SK-N-SH (cell line): ENCODE data around the gene WDR88. TPM values are rescaled to one million over a fixed set of nuclear protein-coding genes. Genes with fewer than 3 reads are reported as not detected.

Source experiments
- CTCF ChIA-PET: fragments of 300-600, 350-600 bp; formaldehyde crosslinking; extraction: SDS; loops from one replicate; lab custom pipeline; 2021; lab: Yijun Ruan, JAX
- POLR2A ChIA-PET: fragments of 350-600 bp; sonication (Branson Sonifier 250); formaldehyde crosslinking; extraction: SDS; loops from one replicate; lab custom pipeline; 2020; ENCODE audit warnings: antibody characterized with exemption, inconsistent platforms; lab: Yijun Ruan, JAX
- DNase-seq: peaks from one replicate; pipeline ENCODE4 v3.0.0; 2012
- H2AFZ ChIP-seq: fragments of 200-600 bp; sonication (generic); 2 replicates; pipeline ENCODE4 v1.8.1; 2016; ENCODE audit warnings: antibody characterized with exemption, mild to moderate bottlenecking, low read depth
- H3F3A ChIP-seq: fragments of 200-600 bp; sonication (generic); replicated peaks from 2 replicates; pipeline ENCODE3; 2016; ENCODE audit warnings: antibody characterized with exemption, mild to moderate bottlenecking; ENCODE audit not compliant: insufficient read depth
- H3K27ac ChIP-seq, 2 experiments: fragments of 200-500 bp in 1 of 2; fragments of 200-600 bp in 1 of 2; sonication (Bioruptor generic) in 1 of 2; sonication (generic), shearing (Covaris generic) in 1 of 2; 2 replicates each; pipeline versions ENCODE4 v1.5.1 to v1.6.1; 2014 to 2016; ENCODE audit warnings: low read depth in 2 of 2, inconsistent platforms in 1 of 2, low read length in 1 of 2, mild to moderate bottlenecking in 1 of 2, mixed read lengths in 1 of 2
- H3K27me3 ChIP-seq: fragments of 200-600 bp; sonication (generic), shearing (Covaris generic); 2 replicates; pipeline ENCODE4 v1.6.1; 2016; ENCODE audit warnings: mixed run types; ENCODE audit not compliant: insufficient read depth
- H3K36me3 ChIP-seq, 2 experiments: fragments of 200-500 bp in 1 of 2; fragments of 200-600 bp in 1 of 2; sonication (Bioruptor generic) in 1 of 2; sonication (generic) in 1 of 2; replicated peaks in 1 of 2; 2 replicates each; pipeline versions ENCODE3 to v1.5.1; 2014 to 2016; ENCODE audit warnings: low read length in 1 of 2, mild to moderate bottlenecking in 1 of 2; ENCODE audit not compliant: insufficient read depth in 2 of 2, control insufficient read depth in 1 of 2
- H3K4me1 ChIP-seq, 2 experiments: fragments of 200-500 bp in 1 of 2; fragments of 200-600 bp in 1 of 2; sonication (Bioruptor generic) in 1 of 2; sonication (generic), shearing (Covaris generic) in 1 of 2; 2 replicates each; pipeline versions ENCODE4 v1.5.1 to v1.6.1; 2014 to 2016; ENCODE audit warnings: low read depth in 1 of 2, low read length in 1 of 2, mixed run types in 1 of 2; ENCODE audit not compliant: insufficient read depth in 2 of 2, control insufficient read depth in 1 of 2
- H3K4me2 ChIP-seq: fragments of 200-600 bp; sonication (generic), shearing (Covaris generic); 2 replicates; pipeline ENCODE4 v1.6.1; 2017; ENCODE audit warnings: mixed run types
- H3K4me3 ChIP-seq, 2 experiments: fragments of 200-500 bp in 1 of 2; fragments of 200-600 bp in 1 of 2; sonication (Bioruptor generic) in 1 of 2; sonication (generic), shearing (Covaris generic) in 1 of 2; 2 replicates each; pipeline versions ENCODE4 v1.5.1 to v1.8.1; 2014 to 2016; ENCODE audit warnings: low read depth in 2 of 2, inconsistent platforms in 1 of 2, low read length in 1 of 2, mild to moderate bottlenecking in 1 of 2, mixed read lengths in 1 of 2, moderate library complexity in 1 of 2
- H3K79me2 ChIP-seq: fragments of 200-600 bp; sonication (generic); 2 replicates; pipeline ENCODE4 v1.8.1; 2017; ENCODE audit warnings: mild to moderate bottlenecking; ENCODE audit not compliant: insufficient read depth
- H3K9ac ChIP-seq: fragments of 200-600 bp; sonication (generic); 2 replicates; pipeline ENCODE4 v1.6.1; 2017; ENCODE audit warnings: mixed run types
- H3K9me2 ChIP-seq: fragments of 200-600 bp; sonication (generic); 2 replicates; pipeline ENCODE4 v1.6.1; 2017; ENCODE audit warnings: mixed run types
- H3K9me3 ChIP-seq: fragments of 200-600 bp; sonication (generic); 2 replicates; pipeline ENCODE4 v1.6.1; 2017; ENCODE audit warnings: mixed run types, mild to moderate bottlenecking, moderate library complexity
- H4K20me1 ChIP-seq: fragments of 200-600 bp; sonication (generic); 2 replicates; pipeline ENCODE4 v1.6.1; 2017; ENCODE audit warnings: mild to moderate bottlenecking, mixed run types; ENCODE audit not compliant: insufficient read depth
- CHD2 ChIP-seq: fragments of 150-350 bp; IDR thresholded peaks from 2 replicates; pipeline ENCODE4 v1.6.1; 2018; ENCODE audit warnings: low read length; ENCODE audit not compliant: partially characterized antibody
- CTCF ChIP-seq: fragments of 200-600 bp; sonication (generic); IDR thresholded peaks from 2 replicates; pipeline ENCODE4 v1.6.1; 2017; ENCODE audit warnings: antibody characterized with exemption, mild to moderate bottlenecking, moderate library complexity
- EP300 ChIP-seq, 2 experiments: IDR thresholded peaks; 2 replicates each; pipeline versions ENCODE4 v1.4.0 to v1.6.1; 2012; ENCODE audit warnings: borderline replicate concordance in 1 of 2, low read depth in 1 of 2, low read length in 1 of 2
- EZH2phosphoT487 ChIP-seq: fragments of 200-600 bp; sonication (generic); IDR thresholded peaks from 2 replicates; pipeline ENCODE4 v1.6.1; 2017; ENCODE audit warnings: low read depth, mixed run types, mild to moderate bottlenecking, antibody characterized with exemption, moderate library complexity, borderline replicate concordance
- FOXJ3 ChIP-seq: sonication (generic); formaldehyde crosslinking; IDR thresholded peaks from 2 replicates; pipeline ENCODE4 v1.5.1; 2020; ENCODE audit warnings: mild to moderate bottlenecking, missing genetic modification reagents
- GABPA ChIP-seq: IDR thresholded peaks from 2 replicates; pipeline ENCODE4 v1.4.0; 2012; ENCODE audit warnings: low read depth, mild to moderate bottlenecking
- GATA2 ChIP-seq: sonication (generic); formaldehyde crosslinking; IDR thresholded peaks from 2 replicates; pipeline ENCODE4 v1.5.0; 2020; ENCODE audit warnings: mild to moderate bottlenecking, missing genetic modification reagents
- MXI1 ChIP-seq: IDR thresholded peaks from 2 replicates; pipeline ENCODE4 v1.6.1; 2012; ENCODE audit warnings: mild to moderate bottlenecking, low read depth, low read length, improper control_type of control experiment
- NFIC ChIP-seq: IDR thresholded peaks from 2 replicates; pipeline ENCODE4 v1.4.0; 2012; ENCODE audit warnings: borderline replicate concordance
- RCOR1 ChIP-seq: fragments of 150-350 bp; IDR thresholded peaks from 2 replicates; pipeline ENCODE4 v1.6.1; 2017; ENCODE audit warnings: antibody characterized with exemption, low read length
- RFX5 ChIP-seq: IDR thresholded peaks from 2 replicates; pipeline ENCODE4 v1.6.1; 2012; ENCODE audit warnings: mild to moderate bottlenecking, improper control_type of control experiment, low read length
- RXRA ChIP-seq: IDR thresholded peaks from 2 replicates; pipeline ENCODE4 v1.4.0; 2012; ENCODE audit warnings: low read depth, mild to moderate bottlenecking, borderline replicate concordance
- SMC3 ChIP-seq: IDR thresholded peaks from 2 replicates; pipeline ENCODE4 v1.6.1; 2012; ENCODE audit warnings: low read depth, low read length, improper control_type of control experiment
- TCF12 ChIP-seq: IDR thresholded peaks from 2 replicates; pipeline ENCODE4 v1.4.0; 2012
- USF1 ChIP-seq: IDR thresholded peaks from 2 replicates; pipeline ENCODE4 v1.4.0; 2012; ENCODE audit warnings: low read depth, borderline replicate concordance
- YY1 ChIP-seq: IDR thresholded peaks from 2 replicates; pipeline ENCODE4 v1.4.0; 2012; ENCODE audit warnings: low read depth, mild to moderate bottlenecking
- ZBTB33 ChIP-seq: IDR thresholded peaks from 2 replicates; pipeline ENCODE4 v1.4.0; 2012; ENCODE audit warnings: low read depth, borderline replicate concordance
- WGBS: methylation state at CpG from one replicate; pipeline ENCODE4 v1.1.6; 2017; ENCODE audit warnings: low lambda C conversion rate; 5-methylcytosine and 5-hydroxymethylcytosine counted together
- polyA plus RNA-seq, 3 experiments: library from polyadenylated mRNA; depleted of rRNA; stranded (reverse); fragments of >200 nt; gene quantifications; 2 replicates each; pipeline ENCODE4 v1.2.3, GENCODE V29; 2012
- TF ChIP-seq, protein P1 (sequence below): fragments of 150-350 bp; IDR thresholded peaks from 2 replicates; pipeline ENCODE4 v1.6.1; 2017; ENCODE audit warnings: antibody characterized with exemption, low read length, low read depth, borderline replicate concordance
- TF ChIP-seq, protein P2 (sequence below): IDR thresholded peaks from 2 replicates; pipeline ENCODE4 v1.4.0; 2012; ENCODE audit warnings: low read depth

The WDR88 gene
- polyA plus RNA-seq, 1 of the 3 experiments (the other 2 are of a cell fraction): not detected

GRCh38 chr19:33124207-33125098, 7.5 kb upstream of the WDR88 start:
- peak; percentile 49 for DNase-seq
- H3K9ac ChIP-seq: no peak overlapping the region
- no peak overlapping the region for H3K4me3 ChIP-seq
- 82% methylated on average over 10 of the region's 10 CpGs for WGBS
- peaks cover 0 to 5% of the 10 kb centered on the region in 2 experiments; a peak in 1 of 4 replicates for H3K4me1 ChIP-seq
- TF ChIP-seq CHD2 (no peak), TCF12 (no peak), ZBTB33 (no peak), RFX5 (no peak), NFIC (no peak), CTCF (no peak), MXI1 (peak; percentile 47), GATA2 (CRISPR knock-in tag) (peak; percentile 79), RCOR1 (no peak), YY1 (no peak), USF1 (no peak), EP300 (IDR thresholded peaks at IDR 0.05; ENCODE audit: borderline replicate concordance in 1 of 2, low read depth in 1 of 2, low read length in 1 of 2) (peak in 1 of 2 experiments; percentile 74; a peak in 2 of 4 replicates), FOXJ3 (no peak; the same call in 1 of the 2 replicates), GABPA (no peak), SMC3 (no peak), RXRA (no peak), EZH2phosphoT487 (no peak)
- TF ChIP-seq, protein P1, sequence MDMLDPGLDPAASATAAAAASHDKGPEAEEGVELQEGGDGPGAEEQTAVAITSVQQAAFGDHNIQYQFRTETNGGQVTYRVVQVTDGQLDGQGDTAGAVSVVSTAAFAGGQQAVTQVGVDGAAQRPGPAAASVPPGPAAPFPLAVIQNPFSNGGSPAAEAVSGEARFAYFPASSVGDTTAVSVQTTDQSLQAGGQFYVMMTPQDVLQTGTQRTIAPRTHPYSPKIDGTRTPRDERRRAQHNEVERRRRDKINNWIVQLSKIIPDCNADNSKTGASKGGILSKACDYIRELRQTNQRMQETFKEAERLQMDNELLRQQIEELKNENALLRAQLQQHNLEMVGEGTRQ: no peak
- TF ChIP-seq, protein P2, sequence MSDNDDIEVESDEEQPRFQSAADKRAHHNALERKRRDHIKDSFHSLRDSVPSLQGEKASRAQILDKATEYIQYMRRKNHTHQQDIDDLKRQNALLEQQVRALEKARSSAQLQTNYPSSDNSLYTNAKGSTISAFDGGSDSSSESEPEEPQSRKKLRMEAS: no peak
- H3K79me2 ChIP-seq: no peaks in the 10 kb centered on the region
- H3K9me3 ChIP-seq: no peaks in the 10 kb centered on the region
- H2AFZ ChIP-seq: no peak overlapping the region
- peak overlapping the region in 1 of 2 experiments; percentile 61; a peak in 2 of 4 replicates for H3K27ac ChIP-seq
- H4K20me1 ChIP-seq: no peaks in the 10 kb centered on the region
- POLR2A ChIA-PET: interaction anchor here (0.8 to 1.7 kb wide), 2 partner anchors 53 to 60 kb away, joined by 5 to 21 read pairs; no protein-coding TSS in a partner anchor
- peaks cover 5 to 13% of the 10 kb centered on the region in 2 experiments for H3K36me3 ChIP-seq
- no peaks in the 10 kb centered on the region for H3K9me2 ChIP-seq
- no peaks in the 10 kb centered on the region for H3K27me3 ChIP-seq
- CTCF ChIA-PET: interaction anchor here (0.7 to 18.9 kb wide), 19 partner anchors 10 to 290 kb away, joined by 3 to 215 read pairs (median 5); partner anchors contain the start of genes CEP89 and FAAP24
- no peaks in the 10 kb centered on the region for H3F3A ChIP-seq
- H3K4me2 ChIP-seq: no peak overlapping the region
